ENCODE measurements around the gene DCDC2. TPM values are rescaled to one million over a fixed set of nuclear protein-coding genes. Genes with fewer than 3 reads are reported as not detected.
"Not testable (repeated sequence)": the region's sequence is repeated elsewhere in the genome, so short reads cannot be mapped to it uniquely, and the experiment has no call there.

The DCDC2 gene
- total RNA-seq, 1 donor from 2014 or later: 0.08 TPM

GRCh38 chr6:24283043-24283985, 74.5 kb downstream of the DCDC2 start:
- intact Hi-C loops (cut with DNase I): loop anchor here (5.0 kb wide), 1 partner anchor 104 kb away; no protein-coding TSS in a partner anchor
- DNase-seq (ENCODE audit: low spot score): no peak

- intact Hi-C loops (cut with DNase I): no loop called here
- DNase-seq (ENCODE audit: low spot score): no peak
Observed at GRCh38 chr6:24274441-24275083, 83.3 kb downstream of the DCDC2 start.

- intact Hi-C loops (cut with DNase I): no loop called here
- no peak for DNase-seq (ENCODE audit: low spot score)
Observed at GRCh38 chr6:24273096-24273870, 84.6 kb downstream of the DCDC2 start.

GRCh38 chr6:24272553-24272952, 85.3 kb downstream of the DCDC2 start:
- DNase-seq (ENCODE audit: low spot score): no peak
- intact Hi-C loops (cut with DNase I): no loop called here

GRCh38 chr6:24272148-24272547, 85.7 kb downstream of the DCDC2 start:
- intact Hi-C loops (cut with DNase I): no loop called here
- no peak for DNase-seq (ENCODE audit: low spot score)

DNA sequence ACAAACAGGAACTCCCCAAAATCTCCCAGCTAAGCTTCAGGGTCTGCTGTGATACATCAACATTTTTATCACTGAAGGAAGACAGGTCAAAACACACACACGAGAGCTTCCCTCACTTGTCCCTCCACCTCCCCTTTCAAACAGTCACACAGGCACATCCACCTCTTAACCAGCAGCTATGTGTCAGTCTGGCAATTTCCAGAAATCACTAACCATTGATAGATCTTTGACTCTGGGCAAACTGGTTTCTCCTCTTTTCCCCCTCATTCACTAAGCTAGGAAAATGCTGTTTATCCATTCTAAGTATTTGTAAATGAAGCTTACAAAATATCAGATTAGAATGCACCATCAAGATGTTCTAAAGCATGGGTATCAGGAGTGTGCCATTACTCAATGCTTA, 87.8 kb downstream of the DCDC2 start:
- no peak for DNase-seq (ENCODE audit: low spot score)
- intact Hi-C loops (cut with DNase I): no loop called here

DNA sequence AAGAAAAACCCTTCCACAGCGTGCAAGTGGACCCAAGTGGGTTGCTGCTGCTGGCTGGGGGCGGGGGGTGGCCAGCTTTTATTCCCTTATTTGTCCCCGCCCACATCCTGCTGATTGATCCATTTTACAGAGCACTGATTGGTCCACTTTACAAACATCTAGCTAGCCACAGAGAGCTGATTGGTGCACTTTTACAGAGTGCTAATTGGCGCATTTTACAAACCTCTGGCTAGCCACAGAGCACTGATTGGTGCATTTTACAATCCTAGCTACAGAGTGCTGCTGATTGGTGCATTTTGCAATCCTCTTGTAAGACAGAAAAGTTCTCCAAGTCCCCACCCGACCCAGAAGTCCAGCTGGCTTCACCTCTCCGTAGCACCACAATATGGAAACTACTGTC, 99.6 kb downstream of the DCDC2 start:
- DNase-seq (ENCODE audit: low spot score); intact Hi-C loops (cut with DNase I): not testable (repeated sequence)

- DNase-seq (ENCODE audit: low spot score): no peak
- intact Hi-C loops (cut with DNase I): no loop called here
Observed at GRCh38 chr6:24257282-24257681, 100.6 kb downstream of the DCDC2 start.

DNA sequence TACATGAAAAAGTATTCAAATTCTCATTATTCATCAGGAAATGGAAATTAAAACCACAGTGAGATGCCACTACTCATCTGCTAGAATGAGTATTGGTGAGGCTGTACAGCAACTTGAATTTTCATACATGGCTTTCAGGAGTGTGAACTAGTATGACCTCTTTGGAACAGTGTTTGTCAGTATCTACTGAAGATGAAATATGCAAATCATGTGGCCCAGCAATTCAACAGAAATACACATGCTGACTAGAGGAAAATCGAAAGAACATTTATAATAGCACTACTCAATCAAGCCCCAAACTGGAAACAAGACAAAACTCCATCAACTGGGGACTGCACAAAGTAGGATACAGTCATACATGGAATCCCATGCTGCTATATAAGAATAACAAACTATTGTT, 102.2 kb downstream of the DCDC2 start:
- no peak for DNase-seq (ENCODE audit: low spot score)
- intact Hi-C loops (cut with DNase I): no loop called here

DNA sequence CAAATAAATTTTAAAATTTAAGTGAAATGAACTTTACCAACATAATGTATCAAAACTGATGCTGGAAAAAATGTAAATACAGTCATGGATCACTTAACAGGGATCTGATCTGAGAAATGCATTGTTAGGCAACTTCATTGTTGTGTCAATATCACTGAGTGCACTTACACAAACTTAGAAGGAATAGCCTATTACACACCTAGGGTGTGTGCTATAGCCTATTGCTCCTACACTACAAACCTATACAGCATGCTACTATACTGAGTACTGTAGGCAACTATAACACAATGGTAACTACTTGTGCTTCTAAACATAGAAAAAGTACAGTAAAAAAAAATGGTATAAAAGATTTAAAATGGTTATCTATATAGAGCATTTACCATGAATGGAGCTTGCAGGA, 104.5 kb downstream of the DCDC2 start:
- intact Hi-C loops (cut with DNase I): no loop called here

GRCh38 chr6:24252280-24252679, 105.6 kb downstream of the DCDC2 start:
- no peak for DNase-seq (ENCODE audit: low spot score)
- intact Hi-C loops (cut with DNase I): no loop called here

More for the DNA sequence above, 104.5 kb downstream of the DCDC2 start:
- no peak for DNase-seq (ENCODE audit: low spot score)

DNA sequence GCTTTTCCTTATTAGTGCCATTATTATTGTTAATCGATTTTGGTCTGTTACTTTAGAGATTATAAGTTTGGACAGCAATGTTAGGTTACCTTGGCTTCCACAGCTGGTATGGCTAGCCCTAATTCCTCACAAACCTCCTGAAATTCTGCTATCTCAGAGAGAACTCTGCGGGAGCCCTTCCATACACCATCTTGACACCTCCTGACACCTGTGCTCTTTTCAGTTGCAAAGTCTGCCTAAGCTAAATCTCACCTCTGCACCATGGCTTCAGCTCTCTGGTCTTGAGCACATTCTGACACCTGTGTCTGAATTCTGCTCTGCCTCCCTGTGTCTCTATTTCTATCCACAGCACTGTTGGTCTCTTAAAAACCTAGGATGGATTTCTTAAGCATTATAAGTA, 106.5 kb downstream of the DCDC2 start:
- intact Hi-C loops (cut with DNase I): no loop called here
- no peak for DNase-seq (ENCODE audit: low spot score)

GRCh38 chr6:24249926-24250325, 107.9 kb downstream of the DCDC2 start:
- intact Hi-C loops (cut with DNase I): no loop called here
- DNase-seq (ENCODE audit: low spot score): no peak

DNA sequence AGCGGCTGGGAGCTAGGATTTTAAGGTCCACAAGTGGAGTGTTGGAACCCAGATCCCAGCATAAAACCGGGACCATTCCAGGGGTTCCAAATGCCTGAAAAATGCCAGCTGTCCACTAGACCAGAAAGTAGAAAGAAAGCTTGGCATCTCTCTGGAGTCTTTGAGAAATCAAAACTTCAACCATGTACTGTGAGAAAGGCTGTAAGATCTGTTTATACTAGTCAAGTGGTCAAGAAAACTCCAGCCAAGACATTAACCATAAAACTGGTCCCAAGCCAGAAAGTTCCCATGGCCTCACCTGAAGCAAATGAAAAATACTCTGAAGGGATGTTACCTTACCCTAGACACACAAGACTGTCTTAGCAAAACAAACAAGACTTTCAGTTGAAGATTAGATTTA, 112.6 kb downstream of the DCDC2 start:
- intact Hi-C loops (cut with DNase I): no loop called here
- no peak for DNase-seq (ENCODE audit: low spot score)

DNA sequence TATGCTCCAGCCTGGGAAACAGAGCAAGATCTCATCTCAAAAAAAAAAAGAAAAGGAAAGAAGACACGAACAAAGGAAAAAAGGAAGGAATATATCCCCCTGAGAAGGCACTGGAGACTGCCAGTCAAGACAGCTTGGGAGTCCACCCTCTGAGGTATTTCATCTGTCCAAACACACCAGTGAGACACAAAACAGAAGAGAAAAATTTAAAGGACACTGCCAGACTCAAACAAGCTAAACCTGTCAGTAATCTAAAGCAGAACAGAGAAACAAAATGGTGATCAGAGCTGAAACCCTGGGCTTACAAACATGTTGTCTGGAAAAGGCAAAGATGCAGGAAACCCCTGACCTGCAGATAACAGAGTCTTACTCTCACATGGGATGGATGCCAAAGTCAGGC, 114.9 kb downstream of the DCDC2 start:
- no peak for DNase-seq (ENCODE audit: low spot score)
- intact Hi-C loops (cut with DNase I): no loop called here

DNA sequence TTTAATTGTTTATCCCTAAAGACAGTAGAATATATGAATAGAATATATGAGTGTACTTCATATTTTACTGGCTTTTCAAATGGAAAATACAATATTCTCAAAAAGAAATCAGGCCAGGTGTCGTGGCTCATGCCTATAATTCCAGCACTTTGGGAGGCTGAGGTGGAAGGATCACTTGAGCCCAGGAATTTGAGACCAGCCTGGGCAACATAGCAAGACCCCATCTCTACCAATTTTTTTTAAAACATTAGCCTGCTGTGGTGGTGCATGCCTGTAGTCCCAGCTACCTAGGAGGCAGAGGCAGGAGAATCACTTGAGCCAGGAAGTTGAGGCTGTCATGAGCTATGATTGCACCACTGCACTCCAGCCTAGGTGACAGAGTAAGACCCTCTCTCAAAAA, 116.1 kb downstream of the DCDC2 start:
- intact Hi-C loops (cut with DNase I); DNase-seq (ENCODE audit: low spot score): not testable (repeated sequence)

GRCh38 chr6:24240943-24241342, 116.9 kb downstream of the DCDC2 start:
- intact Hi-C loops (cut with DNase I): no loop called here
- no peak for DNase-seq (ENCODE audit: low spot score)

DNA sequence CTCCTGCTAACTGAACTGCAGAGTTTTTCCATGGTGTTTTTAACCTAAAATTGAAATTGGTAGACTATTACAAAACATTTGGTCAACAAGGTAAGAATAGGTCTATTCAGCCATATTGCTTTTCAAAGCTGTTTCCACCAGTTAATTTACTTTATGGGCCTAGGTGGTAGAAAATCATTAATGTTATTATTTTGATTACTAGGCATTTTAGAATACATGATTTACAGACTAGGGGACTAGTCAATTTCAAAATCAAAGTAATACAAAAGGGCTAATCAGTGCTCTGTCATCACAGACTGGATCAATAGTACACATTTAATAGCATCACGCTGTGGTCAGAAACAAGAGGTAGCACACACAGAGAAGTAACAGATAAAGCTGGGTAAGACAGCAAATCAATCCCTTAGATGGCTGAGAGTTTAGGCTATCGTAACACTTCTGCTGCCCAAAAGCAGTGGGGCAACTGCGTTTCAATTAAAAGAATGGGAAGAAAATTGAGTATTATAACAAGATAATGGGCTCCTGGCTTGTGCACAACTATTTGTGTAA, 117.4 kb downstream of the DCDC2 start:
- intact Hi-C loops (cut with DNase I): no loop called here
- no peak for DNase-seq (ENCODE audit: low spot score)

DNA sequence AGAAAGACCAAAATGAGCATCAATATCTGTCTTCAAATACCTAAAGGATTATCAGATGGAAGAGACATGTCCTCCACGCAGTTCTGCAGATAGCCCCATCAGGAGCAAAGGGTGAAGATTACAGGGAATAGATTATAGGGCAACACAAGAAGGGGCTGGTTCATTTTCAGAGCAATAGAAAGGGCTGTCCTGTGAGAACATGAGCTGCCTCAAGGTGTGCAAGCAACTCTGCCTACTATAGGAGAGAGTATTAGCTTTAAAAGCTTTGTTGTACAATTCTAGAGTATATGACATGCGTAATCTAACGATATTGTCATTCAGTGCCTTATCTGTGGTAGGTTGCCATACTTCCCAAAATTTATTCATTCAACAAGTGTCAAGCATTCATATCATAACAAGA, 119.2 kb downstream of the DCDC2 start:
- intact Hi-C loops (cut with DNase I): no loop called here
- no peak for DNase-seq (ENCODE audit: low spot score)

DNA sequence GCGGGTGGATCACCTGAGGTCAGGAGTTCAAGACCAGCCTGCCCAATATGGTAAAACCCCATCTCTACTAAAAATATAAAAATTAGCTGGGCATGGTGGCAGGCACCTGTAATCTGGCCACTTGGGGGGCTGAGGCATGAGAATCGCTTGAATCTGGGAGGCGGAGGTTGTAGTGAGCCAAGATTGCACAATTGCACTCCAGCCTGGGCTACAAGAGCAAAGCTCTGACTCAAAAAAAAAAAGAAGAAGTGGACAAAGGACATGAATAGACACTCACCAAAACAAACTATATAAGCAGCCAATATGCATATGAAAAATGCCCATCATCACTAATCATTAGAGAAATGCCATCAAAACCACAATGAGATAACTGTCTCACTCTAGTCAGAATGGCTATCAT, 121.1 kb downstream of the DCDC2 start:
- DNase-seq (ENCODE audit: low spot score); intact Hi-C loops (cut with DNase I): not testable (repeated sequence)
